Stimulated activated CD8-positive, alpha-beta memory T cell treated with anti-CD3 and anti-CD28 coated beads, Interleukin-4, amount 100 ng/mL, for 1 hour (primary cell): ENCODE results near the gene MYORG.

Experiments used
- DNase-seq, 2 donors: peaks; one replicate each; pipeline ENCODE4 v3.0.0-alpha.2; 2020; ENCODE audit warnings: low read depth in 2 of 2, low spot score in 1 of 2

Gene MYORG

GRCh38 chr9:34334916-34335315, 41.8 kb downstream of the MYORG start:
- DNase-seq = no peak

- DNase-seq = no peak
Measured at GRCh38 chr9:34334337-34334824, 42.3 kb downstream of the MYORG start.

- no peak for DNase-seq
Measured at GRCh38 chr9:34333836-34334235, 42.9 kb downstream of the MYORG start.

GRCh38 chr9:34332076-34332964, 44.4 kb downstream of the MYORG start:
- DNase-seq = no peak

GRCh38 chr9:34331196-34331595, 45.5 kb downstream of the MYORG start:
- no peak for DNase-seq

- DNase-seq = peak; percentile 82 to 87
Measured at GRCh38 chr9:34328987-34329832, 47.5 kb downstream of the MYORG start, which contains the start of the genes KIF24 and NUDT2. TSS of gene KIF24 (minus strand) at chr9:34329268. CDS start at chr9:34311346, 17,922 bp downstream. TSS of gene NUDT2 (plus strand) at chr9:34329569. CDS start at chr9:34339040, 9,471 bp downstream.

GRCh38 chr9:34328500-34328986, 48.2 kb downstream of the MYORG start:
- DNase-seq = no peak

- no peak for DNase-seq
Measured at GRCh38 chr9:34326690-34327089, 50.0 kb downstream of the MYORG start.

GRCh38 chr9:34322899-34323591, 53.7 kb downstream of the MYORG start:
- no peak for DNase-seq

GRCh38 chr9:34321451-34321850, 55.2 kb downstream of the MYORG start:
- DNase-seq = no peak

GRCh38 chr9:34318163-34318790, 58.4 kb downstream of the MYORG start:
- no peak for DNase-seq

GRCh38 chr9:34317436-34317835, 59.3 kb downstream of the MYORG start:
- no peak for DNase-seq
